ENCODE measurements around the gene PDCD10.

- TF ChIP-seq TAF1 (IDR thresholded peaks at IDR 0.05; ENCODE audit: low read depth, low read length): no peak
- no peak for TF ChIP-seq POLR2A (IDR thresholded peaks at IDR 0.05; ENCODE audit: low read depth, low read length)
- no peak for TF ChIP-seq PAX5 (IDR thresholded peaks at IDR 0.05; ENCODE audit: insufficient read depth, low read length, severe bottlenecking)
- TF ChIP-seq POLR2AphosphoS5 (IDR thresholded peaks at IDR 0.05; ENCODE audit: low read depth, low read length): no peak
Measured at GRCh38 chr3:167709690-167710089, 25.0 kb downstream of the PDCD10 start.
